Effector memory CD4-positive, alpha-beta T cell (primary cell): ENCODE data around the gene CAPN11.

Experiments used
- DNase-seq, 3 donors: peaks; one replicate each; pipeline ENCODE4 v3.0.0-alpha.2; 2020
- H3K27ac ChIP-seq: 2 replicates; pipeline ENCODE4 v1.7.0; 2013; ENCODE audit warnings: mild to moderate bottlenecking, low read length, moderate library complexity; ENCODE audit not compliant: insufficient read depth, poor library complexity, severe bottlenecking
- H3K27me3 ChIP-seq: replicated peaks from 2 replicates; pipeline ENCODE4 v1.7.0; 2013; ENCODE audit warnings: mild to moderate bottlenecking, low read length; ENCODE audit not compliant: insufficient read depth, control insufficient read depth, poor library complexity, severe bottlenecking
- H3K36me3 ChIP-seq: 2 replicates; pipeline ENCODE4 v1.7.0; 2013; ENCODE audit warnings: mild to moderate bottlenecking, low read length, moderate library complexity; ENCODE audit not compliant: control insufficient read depth, insufficient read depth
- H3K4me1 ChIP-seq: 2 replicates; pipeline ENCODE4 v1.7.0; 2013; ENCODE audit warnings: low read length, mild to moderate bottlenecking; ENCODE audit not compliant: control insufficient read depth, insufficient read depth, poor library complexity, severe bottlenecking
- H3K4me3 ChIP-seq: 2 replicates; pipeline ENCODE4 v1.7.0; 2013; ENCODE audit warnings: low read length, low read depth, mild to moderate bottlenecking; ENCODE audit not compliant: insufficient read depth, poor library complexity, severe bottlenecking
- H3K9me3 ChIP-seq: 2 replicates; pipeline ENCODE4 v1.7.0; 2013; ENCODE audit warnings: mild to moderate bottlenecking, low read length, moderate library complexity; ENCODE audit not compliant: control insufficient read depth

Gene CAPN11

DNA sequence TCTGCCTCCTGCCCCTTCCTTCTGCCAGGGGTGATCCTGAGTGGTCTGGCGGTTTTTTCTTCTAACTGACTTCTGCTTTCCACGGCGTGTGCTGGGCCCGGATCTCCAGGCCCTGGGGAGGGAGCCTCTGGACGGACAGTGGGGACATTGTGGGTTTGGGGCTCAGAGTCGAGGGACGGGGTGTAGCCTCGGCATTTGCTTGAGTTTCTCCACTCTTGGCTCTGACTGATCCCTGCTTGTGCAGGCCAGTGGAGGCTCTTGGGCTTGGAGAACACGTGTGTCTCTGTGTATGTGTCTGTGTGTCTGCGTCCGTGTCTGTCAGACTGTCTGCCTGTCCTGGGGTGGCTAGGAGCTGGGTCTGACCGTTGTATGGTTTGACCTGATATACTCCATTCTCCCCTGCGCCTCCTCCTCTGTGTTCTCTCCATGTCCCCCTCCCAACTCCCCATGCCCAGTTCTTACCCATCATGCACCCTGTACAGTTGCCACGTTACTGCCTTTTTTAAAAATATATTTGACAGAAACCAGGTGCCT, 75.0 kb downstream of the CAPN11 start:
- Histone ChIP-seq H3K36me3 (no peaks in the 10 kb centered on the region), H3K27ac (no peak overlapping the region), H3K4me3 (no peak overlapping the region)

More for the DNA sequence above, 75.0 kb downstream of the CAPN11 start:
- DNase-seq: no peak
- Histone ChIP-seq H3K27me3 (no peaks in the 10 kb centered on the region), H3K4me1 (peaks cover 5% of the 10 kb centered on the region), H3K9me3 (no peaks in the 10 kb centered on the region)
